SK-N-SH (cell line): ENCODE results near the gene MEFV. TPM values are rescaled to one million over a fixed set of nuclear protein-coding genes. Genes with fewer than 3 reads are reported as not detected.

Source experiments
- CTCF ChIA-PET: fragments of 300-600, 350-600 bp; formaldehyde crosslinking; extraction: SDS; loops from one replicate; lab custom pipeline; 2021; lab: Yijun Ruan, JAX
- POLR2A ChIA-PET: fragments of 350-600 bp; sonication (Branson Sonifier 250); formaldehyde crosslinking; extraction: SDS; loops from one replicate; lab custom pipeline; 2020; ENCODE audit warnings: antibody characterized with exemption, inconsistent platforms; lab: Yijun Ruan, JAX
- DNase-seq: peaks from one replicate; pipeline ENCODE4 v3.0.0; 2012
- H2AFZ ChIP-seq: fragments of 200-600 bp; sonication (generic); 2 replicates; pipeline ENCODE4 v1.8.1; 2016; ENCODE audit warnings: antibody characterized with exemption, mild to moderate bottlenecking, low read depth
- H3F3A ChIP-seq: fragments of 200-600 bp; sonication (generic); replicated peaks from 2 replicates; pipeline ENCODE3; 2016; ENCODE audit warnings: antibody characterized with exemption, mild to moderate bottlenecking; ENCODE audit not compliant: insufficient read depth
- H3K27ac ChIP-seq, 2 experiments: fragments of 200-500 bp in 1 of 2; fragments of 200-600 bp in 1 of 2; sonication (Bioruptor generic) in 1 of 2; sonication (generic), shearing (Covaris generic) in 1 of 2; 2 replicates each; pipeline versions ENCODE4 v1.5.1 to v1.6.1; 2014 to 2016; ENCODE audit warnings: low read depth in 2 of 2, inconsistent platforms in 1 of 2, low read length in 1 of 2, mild to moderate bottlenecking in 1 of 2, mixed read lengths in 1 of 2
- H3K27me3 ChIP-seq: fragments of 200-600 bp; sonication (generic), shearing (Covaris generic); 2 replicates; pipeline ENCODE4 v1.6.1; 2016; ENCODE audit warnings: mixed run types; ENCODE audit not compliant: insufficient read depth
- H3K36me3 ChIP-seq, 2 experiments: fragments of 200-500 bp in 1 of 2; fragments of 200-600 bp in 1 of 2; sonication (Bioruptor generic) in 1 of 2; sonication (generic) in 1 of 2; replicated peaks in 1 of 2; 2 replicates each; pipeline versions ENCODE3 to v1.5.1; 2014 to 2016; ENCODE audit warnings: low read length in 1 of 2, mild to moderate bottlenecking in 1 of 2; ENCODE audit not compliant: insufficient read depth in 2 of 2, control insufficient read depth in 1 of 2
- H3K4me1 ChIP-seq, 2 experiments: fragments of 200-500 bp in 1 of 2; fragments of 200-600 bp in 1 of 2; sonication (Bioruptor generic) in 1 of 2; sonication (generic), shearing (Covaris generic) in 1 of 2; 2 replicates each; pipeline versions ENCODE4 v1.5.1 to v1.6.1; 2014 to 2016; ENCODE audit warnings: low read depth in 1 of 2, low read length in 1 of 2, mixed run types in 1 of 2; ENCODE audit not compliant: insufficient read depth in 2 of 2, control insufficient read depth in 1 of 2
- H3K4me2 ChIP-seq: fragments of 200-600 bp; sonication (generic), shearing (Covaris generic); 2 replicates; pipeline ENCODE4 v1.6.1; 2017; ENCODE audit warnings: mixed run types
- H3K4me3 ChIP-seq, 2 experiments: fragments of 200-500 bp in 1 of 2; fragments of 200-600 bp in 1 of 2; sonication (Bioruptor generic) in 1 of 2; sonication (generic), shearing (Covaris generic) in 1 of 2; 2 replicates each; pipeline versions ENCODE4 v1.5.1 to v1.8.1; 2014 to 2016; ENCODE audit warnings: low read depth in 2 of 2, inconsistent platforms in 1 of 2, low read length in 1 of 2, mild to moderate bottlenecking in 1 of 2, mixed read lengths in 1 of 2, moderate library complexity in 1 of 2
- H3K79me2 ChIP-seq: fragments of 200-600 bp; sonication (generic); 2 replicates; pipeline ENCODE4 v1.8.1; 2017; ENCODE audit warnings: mild to moderate bottlenecking; ENCODE audit not compliant: insufficient read depth
- H3K9ac ChIP-seq: fragments of 200-600 bp; sonication (generic); 2 replicates; pipeline ENCODE4 v1.6.1; 2017; ENCODE audit warnings: mixed run types
- H3K9me2 ChIP-seq: fragments of 200-600 bp; sonication (generic); 2 replicates; pipeline ENCODE4 v1.6.1; 2017; ENCODE audit warnings: mixed run types
- H3K9me3 ChIP-seq: fragments of 200-600 bp; sonication (generic); 2 replicates; pipeline ENCODE4 v1.6.1; 2017; ENCODE audit warnings: mixed run types, mild to moderate bottlenecking, moderate library complexity
- H4K20me1 ChIP-seq: fragments of 200-600 bp; sonication (generic); 2 replicates; pipeline ENCODE4 v1.6.1; 2017; ENCODE audit warnings: mild to moderate bottlenecking, mixed run types; ENCODE audit not compliant: insufficient read depth
- CHD2 ChIP-seq: fragments of 150-350 bp; IDR thresholded peaks from 2 replicates; pipeline ENCODE4 v1.6.1; 2018; ENCODE audit warnings: low read length; ENCODE audit not compliant: partially characterized antibody
- CTCF ChIP-seq: fragments of 200-600 bp; sonication (generic); IDR thresholded peaks from 2 replicates; pipeline ENCODE4 v1.6.1; 2017; ENCODE audit warnings: antibody characterized with exemption, mild to moderate bottlenecking, moderate library complexity
- ELF1 ChIP-seq: IDR thresholded peaks from 2 replicates; pipeline ENCODE4 v1.4.0; 2012
- EP300 ChIP-seq, 2 experiments: IDR thresholded peaks; 2 replicates each; pipeline versions ENCODE4 v1.4.0 to v1.6.1; 2012; ENCODE audit warnings: borderline replicate concordance in 1 of 2, low read depth in 1 of 2, low read length in 1 of 2
- EZH2phosphoT487 ChIP-seq: fragments of 200-600 bp; sonication (generic); IDR thresholded peaks from 2 replicates; pipeline ENCODE4 v1.6.1; 2017; ENCODE audit warnings: low read depth, mixed run types, mild to moderate bottlenecking, antibody characterized with exemption, moderate library complexity, borderline replicate concordance
- FOXJ3 ChIP-seq: sonication (generic); formaldehyde crosslinking; IDR thresholded peaks from 2 replicates; pipeline ENCODE4 v1.5.1; 2020; ENCODE audit warnings: mild to moderate bottlenecking, missing genetic modification reagents
- GABPA ChIP-seq: IDR thresholded peaks from 2 replicates; pipeline ENCODE4 v1.4.0; 2012; ENCODE audit warnings: low read depth, mild to moderate bottlenecking
- GATA2 ChIP-seq: sonication (generic); formaldehyde crosslinking; IDR thresholded peaks from 2 replicates; pipeline ENCODE4 v1.5.0; 2020; ENCODE audit warnings: mild to moderate bottlenecking, missing genetic modification reagents
- IRF3 ChIP-seq: fragments of 150-350 bp; IDR thresholded peaks from 2 replicates; pipeline ENCODE4 v1.6.1; 2016; ENCODE audit warnings: mild to moderate bottlenecking, low read depth, low read length
- NRF1 ChIP-seq: IDR thresholded peaks from 2 replicates; pipeline ENCODE4 v1.6.1; 2012; ENCODE audit warnings: low read depth, mild to moderate bottlenecking, low read length
- PBX3 ChIP-seq: IDR thresholded peaks from 2 replicates; pipeline ENCODE4; 2012
- POLR2AphosphoS5 ChIP-seq: IDR thresholded peaks from 2 replicates; pipeline ENCODE4 v1.6.1; 2012; ENCODE audit warnings: low read depth, low read length
- RXRA ChIP-seq: IDR thresholded peaks from 2 replicates; pipeline ENCODE4 v1.4.0; 2012; ENCODE audit warnings: low read depth, mild to moderate bottlenecking, borderline replicate concordance
- SMC3 ChIP-seq: IDR thresholded peaks from 2 replicates; pipeline ENCODE4 v1.6.1; 2012; ENCODE audit warnings: low read depth, low read length, improper control_type of control experiment
- USF1 ChIP-seq: IDR thresholded peaks from 2 replicates; pipeline ENCODE4 v1.4.0; 2012; ENCODE audit warnings: low read depth, borderline replicate concordance
- USF2 ChIP-seq: fragments of 150-350 bp; IDR thresholded peaks from 2 replicates; pipeline ENCODE4 v1.6.1; 2017; ENCODE audit warnings: antibody characterized with exemption, low read length, low read depth, borderline replicate concordance
- WGBS: methylation state at CpG from one replicate; pipeline ENCODE4 v1.1.6; 2017; ENCODE audit warnings: low lambda C conversion rate; 5-methylcytosine and 5-hydroxymethylcytosine counted together
- polyA plus RNA-seq, 3 experiments: library from polyadenylated mRNA; depleted of rRNA; stranded (reverse); fragments of >200 nt; gene quantifications; 2 replicates each; pipeline ENCODE4 v1.2.3, GENCODE V29; 2012

Gene MEFV
- polyA plus RNA-seq, 1 of the 3 experiments (the other 2 are of a cell fraction): not detected

GRCh38 chr16:3254309-3254708 is 2.1 kb downstream of the MEFV start:
- peaks cover 58% of the 10 kb centered on the region for H3K27me3 ChIP-seq
- peak; percentile 41 for DNase-seq
- H3K4me2 ChIP-seq: no peak overlapping the region
- H3F3A ChIP-seq: no peaks in the 10 kb centered on the region
- CTCF ChIA-PET: interaction anchor here (1.5 kb wide), 1 partner anchor 10 kb away, joined by 5 read pairs; no protein-coding TSS in a partner anchor
- 30% methylated on average over 28 of the region's 35 CpGs for WGBS
- POLR2A ChIA-PET: no interaction called here
- no peaks in the 10 kb centered on the region for H3K36me3 ChIP-seq
- TF ChIP-seq EZH2phosphoT487 (no peak), FOXJ3 (CRISPR knock-in tag) (no peak), RXRA (no peak), CTCF (no peak), IRF3 (no peak), USF1 (no peak), CHD2 (no peak), NRF1 (no peak), GATA2 (CRISPR knock-in tag) (no peak), GABPA (no peak), SMC3 (no peak), PBX3 (no peak), POLR2AphosphoS5 (no peak), ELF1 (no peak), USF2 (no peak), EP300 (IDR thresholded peaks at IDR 0.05; ENCODE audit: borderline replicate concordance in 1 of 2, low read depth in 1 of 2, low read length in 1 of 2) (no peak)
- H4K20me1 ChIP-seq: no peaks in the 10 kb centered on the region
- H3K27ac ChIP-seq: no peak overlapping the region
- no peak overlapping the region for H2AFZ ChIP-seq
- no peaks in the 10 kb centered on the region for H3K9me3 ChIP-seq
- no peaks in the 10 kb centered on the region for H3K4me1 ChIP-seq
- H3K4me3 ChIP-seq: no peak overlapping the region
- H3K9ac ChIP-seq: no peak overlapping the region
- no peaks in the 10 kb centered on the region for H3K79me2 ChIP-seq
- no peaks in the 10 kb centered on the region for H3K9me2 ChIP-seq
